GM19438 (cell line): ENCODE results near the gene ACADVL.
"Not testable (repeated sequence)": the region's sequence is repeated elsewhere in the genome, so short reads cannot be mapped to it uniquely, and the experiment has no call there.

Source experiments
- ATAC-seq: cut with Tn5 transposase; IDR thresholded peaks from one replicate; pipeline ENCODE4 v1.9.1; 2021; ENCODE audit warnings: low read depth; ENCODE audit not compliant: unreplicated experiment

The ACADVL gene

GRCh38 chr17:7233701-7234082 lies 14.0 kb downstream of the ACADVL start:
- ATAC-seq = no peak

GRCh38 chr17:7234083-7234951 lies 14.6 kb downstream of the ACADVL start, which contains the start of gene DVL2:
Gene DVL2, minus strand, starts transcription at chr17:7234517. Its CDS starts 255 bp downstream, at chr17:7234262.
- ATAC-seq = peak; percentile 53

GRCh38 chr17:7235693-7236665 lies 16.2 kb downstream of the ACADVL start:
- ATAC-seq = no peak

- no peak for ATAC-seq
Observed at GRCh38 chr17:7236808-7237207, 17.1 kb downstream of the ACADVL start.

GRCh38 chr17:7237266-7237760 lies 17.6 kb downstream of the ACADVL start:
- ATAC-seq = no peak

GRCh38 chr17:7237761-7238419 lies 18.2 kb downstream of the ACADVL start:
- ATAC-seq = no peak

- ATAC-seq = no peak
Observed at GRCh38 chr17:7238420-7239090, 18.8 kb downstream of the ACADVL start.

- peak; percentile 45 for ATAC-seq
Observed at GRCh38 chr17:7239091-7240027, 19.6 kb downstream of the ACADVL start, which contains the start of gene PHF23. Gene PHF23, minus strand, starts transcription at chr17:7239457. Its CDS starts 178 bp downstream, at chr17:7239279.

- ATAC-seq = no peak
Observed at GRCh38 chr17:7240375-7240774, 20.6 kb downstream of the ACADVL start.

GRCh38 chr17:7241090-7241733 lies 21.5 kb downstream of the ACADVL start:
- ATAC-seq = no peak

GRCh38 chr17:7241783-7242716 lies 22.3 kb downstream of the ACADVL start, which contains the start of gene GABARAP:
Gene GABARAP, minus strand, starts transcription at chr17:7242449. Its CDS starts 119 bp downstream, at chr17:7242330.
- peak; percentile 24 for ATAC-seq

- peak; percentile 32 for ATAC-seq
Observed at GRCh38 chr17:7242717-7243452, 23.1 kb downstream of the ACADVL start.

GRCh38 chr17:7243453-7243729 lies 23.7 kb downstream of the ACADVL start:
- ATAC-seq = no peak

- not testable (repeated sequence) for ATAC-seq
Observed at GRCh38 chr17:7243838-7244237, 24.1 kb downstream of the ACADVL start.

- ATAC-seq = no peak
Observed at GRCh38 chr17:7246779-7247178, 27.0 kb downstream of the ACADVL start.

- no peak for ATAC-seq
Observed at GRCh38 chr17:7248796-7249195, 29.1 kb downstream of the ACADVL start.

- no peak for ATAC-seq
Observed at GRCh38 chr17:7249214-7249613, 29.5 kb downstream of the ACADVL start.
